ENCODE measurements around the gene LYZL1.
"Not testable (repeated sequence)": the region's sequence is repeated elsewhere in the genome, so short reads cannot be mapped to it uniquely, and the experiment has no call there.

LYZL1 gene

GRCh38 chr10:29310463-29310862 lies 21.6 kb downstream of the LYZL1 start:
- DNase-seq: not testable (repeated sequence)

- no peak for DNase-seq
These were observed 24.2 kb downstream of the LYZL1 start for GRCh38 chr10:29313071-29313470.

- DNase-seq: no peak
These were observed 25.9 kb downstream of the LYZL1 start for GRCh38 chr10:29314726-29315125.

GRCh38 chr10:29315814-29316213 lies 26.9 kb downstream of the LYZL1 start:
- no peak for DNase-seq

GRCh38 chr10:29316308-29317026 lies 27.6 kb downstream of the LYZL1 start:
- DNase-seq: no peak

- no peak for DNase-seq
These were observed 28.2 kb downstream of the LYZL1 start for GRCh38 chr10:29317027-29317420.

GRCh38 chr10:29317423-29318021 lies 28.7 kb downstream of the LYZL1 start:
- DNase-seq: no peak

- DNase-seq: peak; percentile 28
These were observed 29.5 kb downstream of the LYZL1 start for GRCh38 chr10:29318141-29319071.

- DNase-seq: no peak
These were observed 30.4 kb downstream of the LYZL1 start for GRCh38 chr10:29319205-29319781.

GRCh38 chr10:29320680-29321121 lies 31.8 kb downstream of the LYZL1 start:
- DNase-seq: not testable (repeated sequence)

GRCh38 chr10:29321656-29322055 lies 32.8 kb downstream of the LYZL1 start:
- DNase-seq: no peak

- no peak for DNase-seq
These were observed 34.0 kb downstream of the LYZL1 start for GRCh38 chr10:29322918-29323317.

- DNase-seq: no peak
These were observed 34.5 kb downstream of the LYZL1 start for GRCh38 chr10:29323367-29323766.

GRCh38 chr10:29324220-29324841 lies 35.5 kb downstream of the LYZL1 start:
- DNase-seq: no peak

GRCh38 chr10:29326299-29326698 lies 37.4 kb downstream of the LYZL1 start:
- no peak for DNase-seq

- no peak for DNase-seq
These were observed 38.2 kb downstream of the LYZL1 start for GRCh38 chr10:29326886-29327745.

GRCh38 chr10:29327746-29328102 lies 38.9 kb downstream of the LYZL1 start:
- no peak for DNase-seq

- DNase-seq: no peak
These were observed 40.1 kb downstream of the LYZL1 start for GRCh38 chr10:29328983-29329382.

GRCh38 chr10:29329420-29329819 lies 40.5 kb downstream of the LYZL1 start:
- DNase-seq: no peak

- no peak for DNase-seq
These were observed 43.3 kb downstream of the LYZL1 start for GRCh38 chr10:29332061-29332760.

GRCh38 chr10:29332761-29333148 lies 43.9 kb downstream of the LYZL1 start:
- no peak for DNase-seq
